Natural killer cell treated with Interleukin-12 subunit alpha and Interleukin-12 subunit beta and Interleukin-15 and Interleukin-18, amount 100 ng/mL, for 72 hours (primary cell): ENCODE data around the gene FGGY. TPM values are rescaled to one million over a fixed set of nuclear protein-coding genes. Genes with fewer than 3 reads are reported as not detected.

Source experiments
- ATAC-seq, 2 donors: fragments of 150-1000 bp; cut with Tn5 transposase in 1 of 2; sonication (Bioruptor Pico), chemical (Tn5 transposase) in 1 of 2; 2 replicates each; pipeline ENCODE4 v1.10.0; 2021
- DNase-seq: peaks from one replicate; pipeline ENCODE4 v3.0.0; 2022; ENCODE audit warnings: low spot score
- H3K27ac Mint-ChIP-seq, 2 donors: 1 replicate in 1 of 2; 2 replicates in 1 of 2; pipeline ENCODE4 v1.8.0; 2022; ENCODE audit warnings: mixed read lengths in 2 of 2, mild to moderate bottlenecking in 1 of 2, moderate library complexity in 1 of 2
- H3K27me3 Mint-ChIP-seq, 2 donors: 1 replicate in 1 of 2; 2 replicates in 1 of 2; pipeline ENCODE4 v1.8.0; 2022; ENCODE audit warnings: mixed read lengths in 2 of 2
- H3K36me3 Mint-ChIP-seq: one replicate; pipeline ENCODE4 v1.8.0; 2022; ENCODE audit warnings: mixed read lengths
- H3K4me1 Mint-ChIP-seq, 2 donors: 1 replicate in 1 of 2; 2 replicates in 1 of 2; pipeline ENCODE4 v1.8.0; 2022; ENCODE audit warnings: low read depth in 2 of 2, mixed read lengths in 2 of 2, mild to moderate bottlenecking in 1 of 2
- H3K4me3 Mint-ChIP-seq: one replicate; pipeline ENCODE4 v1.8.0; 2022; ENCODE audit warnings: mixed read lengths
- H3K9me3 Mint-ChIP-seq: 2 replicates; pipeline ENCODE4 v1.8.0; 2022; ENCODE audit warnings: mixed read lengths
- total RNA-seq, 2 donors: library from RNA; stranded (reverse); gene quantifications; one replicate each; pipeline ENCODE4 v1.2.3, GENCODE V29; 2022

FGGY gene
- total RNA-seq, 2 donors from 2014 or later: 10.9 to 11.9 TPM

- no peaks in the 10 kb centered on the region for H3K27me3 Mint-ChIP-seq
These were observed 205.3 kb downstream of the FGGY start for GRCh38 chr1:59502009-59502691.

GRCh38 chr1:59504276-59504675 lies 207.4 kb downstream of the FGGY start:
- no peak for DNase-seq
- Mint-ChIP-seq H3K27ac (no peak overlapping the region), H3K9me3 (no peaks in the 10 kb centered on the region), H3K27me3 (peaks cover 0 to 4% of the 10 kb centered on the region in 2 donors), H3K4me3 (no peak overlapping the region), H3K4me1 (peaks cover 0 to 3% of the 10 kb centered on the region in 2 donors), H3K36me3 (no peaks in the 10 kb centered on the region)
- ATAC-seq: no peak

More at GRCh38 chr1:59502009-59502691, 205.3 kb downstream of the FGGY start:
- no peak for ATAC-seq
- no peaks in the 10 kb centered on the region for H3K4me1 Mint-ChIP-seq
- H3K27ac Mint-ChIP-seq: no peak overlapping the region
- no peaks in the 10 kb centered on the region for H3K9me3 Mint-ChIP-seq
- no peak for DNase-seq
- no peak overlapping the region for H3K4me3 Mint-ChIP-seq
- H3K36me3 Mint-ChIP-seq: no peaks in the 10 kb centered on the region

GRCh38 chr1:59505596-59506028 lies 208.7 kb downstream of the FGGY start:
- ATAC-seq (no peak), DNase-seq (no peak)
- H3K9me3 Mint-ChIP-seq: no peaks in the 10 kb centered on the region
- H3K4me3 Mint-ChIP-seq: no peak overlapping the region
- H3K36me3 Mint-ChIP-seq: no peaks in the 10 kb centered on the region
- no peak overlapping the region for H3K27ac Mint-ChIP-seq
- H3K4me1 Mint-ChIP-seq: peaks cover 0 to 3% of the 10 kb centered on the region in 2 donors
- H3K27me3 Mint-ChIP-seq: peaks cover 0 to 4% of the 10 kb centered on the region in 2 donors

GRCh38 chr1:59506952-59507351 lies 210.1 kb downstream of the FGGY start:
- DNase-seq (no peak), ATAC-seq (no peak)
- no peak overlapping the region for H3K27ac Mint-ChIP-seq
- no peaks in the 10 kb centered on the region for H3K9me3 Mint-ChIP-seq
- no peak overlapping the region for H3K4me3 Mint-ChIP-seq
- no peaks in the 10 kb centered on the region for H3K36me3 Mint-ChIP-seq
- peaks cover 0 to 4% of the 10 kb centered on the region in 2 donors for H3K27me3 Mint-ChIP-seq
- peaks cover 0 to 3% of the 10 kb centered on the region in 2 donors for H3K4me1 Mint-ChIP-seq

GRCh38 chr1:59509341-59509875 lies 212.5 kb downstream of the FGGY start:
- H3K4me1 Mint-ChIP-seq: peaks cover 0 to 3% of the 10 kb centered on the region in 2 donors
- DNase-seq (no peak), ATAC-seq (no peak)
- no peaks in the 10 kb centered on the region for H3K36me3 Mint-ChIP-seq
- no peaks in the 10 kb centered on the region for H3K9me3 Mint-ChIP-seq
- no peak overlapping the region for H3K27ac Mint-ChIP-seq
- H3K4me3 Mint-ChIP-seq: no peak overlapping the region
- peaks cover 0 to 4% of the 10 kb centered on the region in 2 donors for H3K27me3 Mint-ChIP-seq

GRCh38 chr1:59510249-59510648 lies 213.4 kb downstream of the FGGY start:
- peaks cover 0 to 4% of the 10 kb centered on the region in 2 donors for H3K27me3 Mint-ChIP-seq
- ATAC-seq (no peak), DNase-seq (no peak)
- no peak overlapping the region for H3K4me3 Mint-ChIP-seq
- H3K36me3 Mint-ChIP-seq: no peaks in the 10 kb centered on the region
- no peak overlapping the region for H3K27ac Mint-ChIP-seq
- H3K9me3 Mint-ChIP-seq: no peaks in the 10 kb centered on the region
- H3K4me1 Mint-ChIP-seq: peaks cover 0 to 3% of the 10 kb centered on the region in 2 donors

- no peaks in the 10 kb centered on the region for H3K36me3 Mint-ChIP-seq
These were observed 214.9 kb downstream of the FGGY start for GRCh38 chr1:59511476-59512465.

GRCh38 chr1:59512702-59513101 lies 215.8 kb downstream of the FGGY start:
- Mint-ChIP-seq H3K36me3 (no peaks in the 10 kb centered on the region), H3K27me3 (peaks cover 0 to 4% of the 10 kb centered on the region in 2 donors), H3K4me3 (no peak overlapping the region), H3K4me1 (peaks cover 0 to 3% of the 10 kb centered on the region in 2 donors), H3K9me3 (no peaks in the 10 kb centered on the region), H3K27ac (no peak overlapping the region)
- DNase-seq (no peak), ATAC-seq (no peak)

More at GRCh38 chr1:59511476-59512465, 214.9 kb downstream of the FGGY start:
- ATAC-seq: no peak
- Mint-ChIP-seq H3K9me3 (no peaks in the 10 kb centered on the region), H3K27me3 (peaks cover 0 to 4% of the 10 kb centered on the region in 2 donors), H3K27ac (no peak overlapping the region), H3K4me3 (no peak overlapping the region), H3K4me1 (peaks cover 0 to 3% of the 10 kb centered on the region in 2 donors)
- DNase-seq: no peak

- Mint-ChIP-seq H3K4me3 (no peak overlapping the region), H3K36me3 (no peaks in the 10 kb centered on the region), H3K9me3 (no peaks in the 10 kb centered on the region), H3K4me1 (no peaks in the 10 kb centered on the region), H3K27ac (no peak overlapping the region), H3K27me3 (no peaks in the 10 kb centered on the region)
- ATAC-seq (no peak), DNase-seq (no peak)
These were observed 217.4 kb downstream of the FGGY start for GRCh38 chr1:59514061-59514909.

GRCh38 chr1:59516881-59517280 lies 220.0 kb downstream of the FGGY start:
- Mint-ChIP-seq H3K4me3 (no peak overlapping the region), H3K9me3 (no peaks in the 10 kb centered on the region), H3K36me3 (no peaks in the 10 kb centered on the region), H3K27ac (no peak overlapping the region), H3K27me3 (no peaks in the 10 kb centered on the region), H3K4me1 (no peaks in the 10 kb centered on the region)
- DNase-seq: no peak
- ATAC-seq: no peak

- Mint-ChIP-seq H3K9me3 (no peaks in the 10 kb centered on the region), H3K27me3 (no peaks in the 10 kb centered on the region), H3K36me3 (no peaks in the 10 kb centered on the region), H3K4me3 (no peak overlapping the region), H3K4me1 (no peaks in the 10 kb centered on the region), H3K27ac (no peak overlapping the region)
- ATAC-seq (no peak), DNase-seq (no peak)
These were observed 223.3 kb downstream of the FGGY start for GRCh38 chr1:59520194-59520593.

- Mint-ChIP-seq H3K27ac (no peak overlapping the region), H3K27me3 (no peaks in the 10 kb centered on the region)
- no peak for ATAC-seq
These were observed 224.0 kb downstream of the FGGY start for GRCh38 chr1:59520827-59521418.

GRCh38 chr1:59521456-59521855 lies 224.6 kb downstream of the FGGY start:
- Mint-ChIP-seq H3K4me1 (no peaks in the 10 kb centered on the region), H3K4me3 (no peak overlapping the region), H3K27me3 (no peaks in the 10 kb centered on the region), H3K36me3 (no peaks in the 10 kb centered on the region), H3K27ac (no peak overlapping the region), H3K9me3 (no peaks in the 10 kb centered on the region)
- no peak for ATAC-seq
- no peak for DNase-seq

More at GRCh38 chr1:59520827-59521418, 224.0 kb downstream of the FGGY start:
- no peak for DNase-seq
- Mint-ChIP-seq H3K4me1 (no peaks in the 10 kb centered on the region), H3K9me3 (no peaks in the 10 kb centered on the region), H3K4me3 (no peak overlapping the region), H3K36me3 (no peaks in the 10 kb centered on the region)
